ENCODE results near the gene ALPI.
A peak's percentile ranks its signal among the peaks of the same experiment; 100 is the strongest.
"Not testable (repeated sequence)": the region's sequence is repeated elsewhere in the genome, so short reads cannot be mapped to it uniquely, and the experiment has no call there.

The ALPI gene

GRCh38 chr2:232441147-232441651 is 14.8 kb upstream of the ALPI start:
- H3K9ac ChIP-seq (ENCODE audit: low read length), result no peak overlapping the region
- no peaks in the 10 kb centered on the region for H3K27me3 ChIP-seq (ENCODE audit: low read depth, low read length)
- H3K4me3 ChIP-seq (ENCODE audit: low read length), result no peak overlapping the region
- H3K4me1 ChIP-seq (ENCODE audit: low read length), result 0 out of 2 replicates have a peak, but pooled peaks cover 3% of the 10 kb centered on the region
- no peak overlapping the region for H3K27ac ChIP-seq (ENCODE audit: low read length)
- no peaks in the 10 kb centered on the region for H4K20me1 ChIP-seq (ENCODE audit: insufficient read depth, low read length)
- H3K4me2 ChIP-seq (ENCODE audit: low read length), result no peak overlapping the region
- no peak overlapping the region for H2AFZ ChIP-seq (ENCODE audit: low read depth, low read length)
- H3K36me3 ChIP-seq (replicated peaks; ENCODE audit: low read depth, low read length), result no peaks in the 10 kb centered on the region
- TF ChIP-seq EZH2phosphoT487 (IDR thresholded peaks at IDR 0.05; ENCODE audit: low read depth), result no peak
- H3K79me2 ChIP-seq (ENCODE audit: low read length), result no peaks in the 10 kb centered on the region
- no peaks in the 10 kb centered on the region for H3K9me3 ChIP-seq (ENCODE audit: insufficient read depth, low read length)

- not testable (repeated sequence) for H3K4me3 ChIP-seq (ENCODE audit: low read length); H4K20me1 ChIP-seq (ENCODE audit: insufficient read depth, low read length); H3K4me1 ChIP-seq (ENCODE audit: low read length); H3K27ac ChIP-seq (ENCODE audit: low read length); H3K9me3 ChIP-seq (ENCODE audit: insufficient read depth, low read length); H3K36me3 ChIP-seq (replicated peaks; ENCODE audit: low read depth, low read length); H3K27me3 ChIP-seq (ENCODE audit: low read depth, low read length); H2AFZ ChIP-seq (ENCODE audit: low read depth, low read length); H3K4me2 ChIP-seq (ENCODE audit: low read length); H3K9ac ChIP-seq (ENCODE audit: low read length); H3K79me2 ChIP-seq (ENCODE audit: low read length)
Observed at GRCh38 chr2:232441922-232442321, 14.0 kb upstream of the ALPI start.

- not testable (repeated sequence) for H3K9me3 ChIP-seq (ENCODE audit: insufficient read depth, low read length); H3K9ac ChIP-seq (ENCODE audit: low read length); H3K27ac ChIP-seq (ENCODE audit: low read length); H3K36me3 ChIP-seq (replicated peaks; ENCODE audit: low read depth, low read length); H3K79me2 ChIP-seq (ENCODE audit: low read length); H3K4me2 ChIP-seq (ENCODE audit: low read length); H4K20me1 ChIP-seq (ENCODE audit: insufficient read depth, low read length); H3K27me3 ChIP-seq (ENCODE audit: low read depth, low read length); H2AFZ ChIP-seq (ENCODE audit: low read depth, low read length); H3K4me1 ChIP-seq (ENCODE audit: low read length); H3K4me3 ChIP-seq (ENCODE audit: low read length)
Observed at GRCh38 chr2:232442431-232442830, 13.5 kb upstream of the ALPI start.

- not testable (repeated sequence) for H3K4me2 ChIP-seq (ENCODE audit: low read length); H3K27me3 ChIP-seq (ENCODE audit: low read depth, low read length); H3K27ac ChIP-seq (ENCODE audit: low read length); H2AFZ ChIP-seq (ENCODE audit: low read depth, low read length); H3K4me3 ChIP-seq (ENCODE audit: low read length); H3K9me3 ChIP-seq (ENCODE audit: insufficient read depth, low read length); H4K20me1 ChIP-seq (ENCODE audit: insufficient read depth, low read length); H3K9ac ChIP-seq (ENCODE audit: low read length); H3K79me2 ChIP-seq (ENCODE audit: low read length); H3K36me3 ChIP-seq (replicated peaks; ENCODE audit: low read depth, low read length)
- H3K4me1 ChIP-seq (ENCODE audit: low read length), result peaks cover 12% of the 10 kb centered on the region
Observed at GRCh38 chr2:232443047-232443446, 12.9 kb upstream of the ALPI start.

GRCh38 chr2:232443669-232444408 is 12.1 kb upstream of the ALPI start:
- not testable (repeated sequence) for H3K27me3 ChIP-seq (ENCODE audit: low read depth, low read length); H2AFZ ChIP-seq (ENCODE audit: low read depth, low read length); H3K27ac ChIP-seq (ENCODE audit: low read length); H4K20me1 ChIP-seq (ENCODE audit: insufficient read depth, low read length); H3K4me2 ChIP-seq (ENCODE audit: low read length); H3K9me3 ChIP-seq (ENCODE audit: insufficient read depth, low read length); H3K4me3 ChIP-seq (ENCODE audit: low read length); H3K9ac ChIP-seq (ENCODE audit: low read length); H3K36me3 ChIP-seq (replicated peaks; ENCODE audit: low read depth, low read length); H3K79me2 ChIP-seq (ENCODE audit: low read length)
- peaks cover 12% of the 10 kb centered on the region for H3K4me1 ChIP-seq (ENCODE audit: low read length)

- Histone ChIP-seq H2AFZ (ENCODE audit: low read depth, low read length) (no peak overlapping the region), H4K20me1 (ENCODE audit: insufficient read depth, low read length) (no peaks in the 10 kb centered on the region), H3K4me2 (ENCODE audit: low read length) (no peak overlapping the region), H3K9ac (ENCODE audit: low read length) (no peak overlapping the region), H3K27ac (ENCODE audit: low read length) (no peak overlapping the region), H3K9me3 (ENCODE audit: insufficient read depth, low read length) (no peaks in the 10 kb centered on the region), H3K4me1 (ENCODE audit: low read length) (peaks cover 12% of the 10 kb centered on the region), H3K79me2 (ENCODE audit: low read length) (no peaks in the 10 kb centered on the region), H3K27me3 (ENCODE audit: low read depth, low read length) (no peaks in the 10 kb centered on the region), H3K4me3 (ENCODE audit: low read length) (no peak overlapping the region), H3K36me3 (replicated peaks; ENCODE audit: low read depth, low read length) (no peaks in the 10 kb centered on the region)
- peak; percentile 39 for TF ChIP-seq CTCF (IDR thresholded peaks at IDR 0.05; ENCODE audit: low read depth, low read length)
- TF ChIP-seq EZH2phosphoT487 (IDR thresholded peaks at IDR 0.05; ENCODE audit: low read depth), result no peak
Observed at GRCh38 chr2:232444409-232445148, 11.4 kb upstream of the ALPI start.

- H3K4me2 ChIP-seq (ENCODE audit: low read length), result not testable (repeated sequence)
Observed at GRCh38 chr2:232445149-232445885, 10.6 kb upstream of the ALPI start.

GRCh38 chr2:232446266-232446777 is 9.6 kb upstream of the ALPI start:
- not testable (repeated sequence) for H3K27ac ChIP-seq (ENCODE audit: low read length); H3K4me3 ChIP-seq (ENCODE audit: low read length); H3K36me3 ChIP-seq (replicated peaks; ENCODE audit: low read depth, low read length); H3K27me3 ChIP-seq (ENCODE audit: low read depth, low read length); H4K20me1 ChIP-seq (ENCODE audit: insufficient read depth, low read length); H3K4me2 ChIP-seq (ENCODE audit: low read length); H3K9ac ChIP-seq (ENCODE audit: low read length); H2AFZ ChIP-seq (ENCODE audit: low read depth, low read length); H3K9me3 ChIP-seq (ENCODE audit: insufficient read depth, low read length); H3K79me2 ChIP-seq (ENCODE audit: low read length)
- peaks cover 12% of the 10 kb centered on the region for H3K4me1 ChIP-seq (ENCODE audit: low read length)

More at GRCh38 chr2:232445149-232445885, 10.6 kb upstream of the ALPI start:
- not testable (repeated sequence) for H3K9me3 ChIP-seq (ENCODE audit: insufficient read depth, low read length); H3K4me3 ChIP-seq (ENCODE audit: low read length); H3K27ac ChIP-seq (ENCODE audit: low read length); H3K9ac ChIP-seq (ENCODE audit: low read length); H3K79me2 ChIP-seq (ENCODE audit: low read length); H3K27me3 ChIP-seq (ENCODE audit: low read depth, low read length); H3K36me3 ChIP-seq (replicated peaks; ENCODE audit: low read depth, low read length); H2AFZ ChIP-seq (ENCODE audit: low read depth, low read length); H4K20me1 ChIP-seq (ENCODE audit: insufficient read depth, low read length)
- peaks cover 12% of the 10 kb centered on the region for H3K4me1 ChIP-seq (ENCODE audit: low read length)
